Superior temporal gyrus (tissue), 1 donor: ENCODE data around the gene TGFB1I1.
"Not testable (repeated sequence)": the region's sequence is repeated elsewhere in the genome, so short reads cannot be mapped to it uniquely, and the experiment has no call there.

Experiments used
- DNase-seq: peaks from one replicate; pipeline ENCODE4 v3.0.0-alpha.2; 2016; ENCODE audit errors: extremely low spot score

The TGFB1I1 gene

DNA sequence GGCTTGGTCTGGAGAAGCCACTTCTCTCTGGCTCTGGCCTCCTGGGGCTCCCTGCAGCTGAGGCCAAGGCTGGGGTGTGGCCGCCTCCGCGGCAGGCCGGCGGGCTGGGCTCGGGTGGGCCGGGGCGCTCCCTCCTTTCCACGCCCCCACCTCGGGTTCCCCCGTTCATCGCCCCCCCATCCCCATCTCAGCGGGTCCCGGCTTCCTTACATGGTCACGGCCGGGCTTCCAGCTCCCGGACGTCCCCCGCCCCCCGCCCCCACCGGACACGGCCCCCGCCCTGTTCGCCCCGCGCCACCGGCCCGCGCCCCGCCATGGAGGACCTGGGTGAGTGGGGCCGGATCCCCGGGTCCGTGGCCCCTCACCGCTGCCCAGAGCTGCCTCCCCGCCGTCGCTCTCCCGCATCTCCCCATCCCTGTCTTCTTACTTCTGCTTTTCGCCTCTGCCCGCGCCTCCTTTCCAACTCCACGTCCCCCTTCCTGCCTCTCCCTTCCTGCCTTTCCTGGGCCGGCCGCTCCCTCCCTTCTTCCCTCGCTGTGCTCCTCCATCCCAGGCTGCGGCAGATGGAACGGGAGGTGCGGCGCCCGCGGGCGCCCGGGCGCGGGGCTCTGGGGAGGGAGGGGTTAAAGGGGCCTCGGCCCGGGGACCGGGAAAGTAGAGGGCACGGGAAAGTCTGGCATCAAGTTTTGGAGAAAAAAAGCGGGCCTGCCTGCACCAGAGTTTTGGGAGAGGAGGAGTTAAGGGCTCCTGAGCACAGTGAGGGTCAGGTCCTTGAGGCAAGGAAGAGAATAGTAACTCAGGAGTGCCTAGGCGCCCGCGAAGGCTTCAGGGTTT lies at the start of gene TGFB1I1:
Gene TGFB1I1 (plus strand): TSS at position 278 of the 834 bp plus-strand sequence. CDS start 37 bp downstream, at position 315.
- DNase-seq: no peak

DNA sequence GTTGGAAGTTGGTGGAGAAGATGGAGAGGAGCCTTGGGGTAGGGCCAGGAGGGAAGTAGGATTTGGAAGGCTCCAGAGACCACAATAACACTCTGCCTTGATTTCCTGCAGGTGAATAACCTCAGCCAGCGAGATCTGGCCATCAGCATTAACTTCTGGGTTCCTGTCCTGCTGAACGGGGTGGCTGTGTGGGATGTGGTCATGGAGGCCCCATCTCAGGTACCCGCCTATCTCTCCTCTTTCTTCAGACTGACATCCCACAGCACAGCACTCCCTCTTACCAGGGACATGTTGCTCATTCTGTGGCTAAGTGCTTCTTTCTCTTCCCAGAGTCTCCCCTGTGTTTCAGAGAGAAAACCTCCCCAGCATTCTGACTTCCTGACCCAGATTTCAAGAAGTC lies 48.7 kb upstream of the TGFB1I1 start:
- DNase-seq: no peak

DNA sequence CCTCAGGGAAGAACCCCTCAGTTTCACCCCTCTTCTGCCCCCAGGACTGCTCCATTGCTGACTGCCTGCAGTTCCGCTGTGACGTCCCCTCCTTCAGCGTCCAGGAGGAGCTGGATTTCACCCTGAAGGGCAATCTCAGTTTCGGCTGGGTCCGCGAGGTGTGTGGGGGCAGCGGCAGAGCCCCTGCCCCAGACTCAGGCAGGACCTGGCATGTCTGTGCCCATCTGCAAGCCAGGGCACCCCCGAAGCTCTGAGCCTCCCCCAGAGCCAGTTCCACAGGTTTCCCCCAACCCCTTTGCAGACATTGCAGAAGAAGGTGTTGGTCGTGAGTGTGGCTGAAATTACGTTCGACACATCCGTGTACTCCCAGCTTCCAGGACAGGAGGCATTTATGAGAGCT lies 48.2 kb upstream of the TGFB1I1 start:
- DNase-seq: no peak

DNA sequence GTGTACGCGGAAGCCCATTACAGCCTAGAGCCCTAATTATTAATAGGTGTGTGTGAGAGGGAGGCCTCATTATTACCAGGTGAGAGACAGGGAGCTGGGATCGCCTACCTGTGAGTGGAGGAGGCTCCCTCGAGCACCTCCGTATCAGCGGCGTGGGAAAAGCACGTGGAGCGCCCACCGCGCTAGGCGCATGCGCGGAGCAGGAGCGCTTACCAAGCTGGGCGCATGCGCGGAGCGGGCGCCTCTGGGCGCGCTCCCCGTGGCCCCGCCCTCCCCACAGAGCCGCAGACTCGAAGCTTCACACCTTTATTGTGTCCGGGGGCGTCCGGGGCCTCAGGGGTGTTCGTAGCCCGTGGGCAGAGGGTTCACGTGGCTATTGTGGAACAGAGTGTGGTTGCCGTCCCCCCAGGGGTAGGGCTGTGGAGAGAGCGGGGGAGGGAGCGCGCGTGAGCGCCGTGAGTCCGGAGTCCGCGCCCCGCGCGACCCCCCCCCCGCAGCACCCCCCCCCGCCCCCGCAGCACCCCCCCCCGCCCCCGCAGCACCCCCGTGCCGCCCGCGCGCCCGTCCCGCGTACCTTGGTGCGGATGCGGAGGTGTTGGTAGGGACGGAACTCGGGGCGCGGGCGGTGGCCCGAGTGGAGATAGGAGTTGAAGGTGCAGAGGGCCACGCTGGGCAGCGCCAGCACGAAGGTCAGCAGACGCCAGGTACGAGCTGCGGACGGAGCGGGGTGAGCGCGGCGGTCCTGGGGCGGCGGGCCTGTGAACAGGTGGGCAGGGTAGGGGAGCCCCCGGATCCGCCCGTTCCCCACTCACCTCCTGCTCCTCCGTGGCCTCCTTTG lies 44.3 kb upstream of the TGFB1I1 start:
- peak; percentile 53 for DNase-seq

DNA sequence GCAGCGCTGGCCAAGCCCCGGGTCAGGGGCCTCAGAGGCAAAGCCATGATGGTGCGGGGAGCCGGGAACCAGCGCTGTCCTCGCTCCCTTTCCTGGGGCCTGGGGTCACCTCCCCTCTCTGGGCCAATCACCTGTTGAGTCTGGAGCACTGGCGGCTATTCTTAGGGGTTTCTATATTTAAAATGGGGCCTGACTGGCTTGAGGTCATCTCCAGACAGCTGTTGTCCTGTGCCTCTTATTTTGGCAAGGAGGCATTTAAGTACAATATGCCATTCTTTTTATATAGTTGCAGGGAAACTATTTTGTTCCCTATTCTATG lies 43.7 kb upstream of the TGFB1I1 start, which contains the start of gene COX6A2:
Gene COX6A2 (minus strand): TSS at position 82 of the 319 bp plus-strand sequence. CDS start 35 bp downstream, at position 47.
- no peak for DNase-seq

DNA sequence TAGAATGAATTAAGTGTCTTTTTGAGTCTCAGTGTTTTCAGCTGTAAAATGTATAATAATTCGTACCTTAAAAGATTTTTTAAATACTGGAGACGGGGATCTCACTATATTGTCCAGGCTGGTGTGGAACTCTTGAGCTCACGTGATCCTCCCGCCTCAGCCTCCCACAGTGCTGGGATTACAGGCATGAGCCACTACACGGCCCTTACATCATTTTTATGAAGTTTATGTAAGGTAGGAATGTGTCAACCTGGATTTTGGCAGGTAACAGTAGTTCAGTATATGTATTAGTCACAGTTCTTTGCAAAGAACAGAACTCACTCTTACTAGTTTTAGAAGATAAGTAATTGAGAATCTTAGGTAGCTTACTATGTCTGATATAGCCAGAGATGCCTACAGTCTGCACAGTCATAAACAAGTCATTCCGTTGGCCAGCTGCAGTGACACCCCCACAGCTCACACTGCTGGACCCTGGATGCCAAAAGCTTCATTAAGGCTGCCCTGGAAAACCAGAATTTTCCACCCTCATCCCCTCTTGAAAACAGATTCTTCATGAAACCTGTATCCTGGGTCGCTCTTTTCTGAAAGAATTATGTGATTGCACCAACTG lies 43.2 kb upstream of the TGFB1I1 start:
- DNase-seq: no peak

DNA sequence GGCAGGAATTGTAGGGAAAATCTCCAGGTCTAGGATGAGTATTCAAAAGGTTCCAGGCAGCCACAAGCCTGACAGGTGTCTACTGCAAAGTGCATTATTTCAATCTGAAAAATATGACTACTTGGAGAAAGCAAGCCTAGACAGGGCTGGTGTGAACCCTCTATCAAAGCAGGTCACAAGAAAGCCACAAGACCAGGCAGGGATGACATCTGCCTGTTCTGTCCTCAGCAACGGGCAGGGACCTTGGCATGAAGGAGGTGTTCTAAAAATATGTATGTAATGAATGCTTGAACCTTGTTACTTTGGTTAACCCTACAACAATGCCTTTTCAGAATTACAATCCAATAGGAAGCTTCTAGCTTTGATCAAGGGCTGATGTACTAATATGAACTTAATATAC lies 42.6 kb upstream of the TGFB1I1 start:
- DNase-seq: no peak

DNA sequence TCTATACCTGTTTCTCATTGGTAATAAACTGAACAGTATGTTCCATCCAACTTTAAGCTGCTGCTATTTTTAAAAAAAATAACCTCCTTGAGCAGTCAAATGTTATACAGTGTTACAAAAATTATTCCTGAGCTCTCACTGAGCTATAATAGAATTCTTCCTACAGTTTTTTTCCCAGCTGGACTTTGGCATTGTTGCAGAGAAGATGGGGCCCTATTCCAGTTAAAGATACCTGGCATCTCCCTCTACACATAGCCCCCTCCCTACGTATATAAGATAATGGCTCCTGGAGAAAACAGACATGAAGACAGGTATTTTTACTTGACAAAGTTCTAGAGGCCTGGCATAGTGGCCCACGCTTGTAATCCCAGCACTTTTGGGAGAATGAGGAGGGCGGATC lies 42.2 kb upstream of the TGFB1I1 start:
- no peak for DNase-seq

DNA sequence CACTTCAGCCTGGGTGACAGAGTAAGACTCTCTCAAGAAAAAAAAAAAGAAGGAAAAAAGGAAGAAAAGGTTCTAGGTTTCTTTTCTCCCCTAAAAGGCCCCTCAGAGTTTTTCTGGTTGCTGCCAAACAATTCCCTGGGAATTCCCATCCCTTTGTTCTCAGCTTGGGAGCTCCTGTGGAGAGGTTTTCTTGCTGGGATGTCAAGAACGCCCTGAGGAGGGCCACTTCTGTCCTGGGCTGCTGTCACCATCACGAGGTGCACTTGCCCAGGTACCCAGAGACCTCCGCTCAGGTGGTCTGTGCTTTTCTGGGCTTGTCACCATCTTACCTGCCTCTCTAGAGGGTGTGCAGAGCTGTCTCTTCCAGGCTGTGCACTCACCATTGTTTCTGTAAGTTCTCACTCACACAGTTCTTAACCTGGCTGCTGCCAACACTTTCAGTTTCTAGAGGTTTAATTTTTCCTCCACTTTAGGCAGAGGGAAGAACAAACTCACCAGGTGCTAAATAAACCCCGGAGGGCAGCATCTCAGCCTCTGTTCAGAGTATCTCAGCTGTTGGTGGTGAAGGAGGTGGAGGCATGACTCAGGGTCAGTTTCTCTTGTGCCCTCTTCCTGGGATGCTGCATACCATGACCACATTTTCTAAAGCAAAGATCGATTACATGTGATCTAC lies 41.4 kb upstream of the TGFB1I1 start:
- DNase-seq: no peak

DNA sequence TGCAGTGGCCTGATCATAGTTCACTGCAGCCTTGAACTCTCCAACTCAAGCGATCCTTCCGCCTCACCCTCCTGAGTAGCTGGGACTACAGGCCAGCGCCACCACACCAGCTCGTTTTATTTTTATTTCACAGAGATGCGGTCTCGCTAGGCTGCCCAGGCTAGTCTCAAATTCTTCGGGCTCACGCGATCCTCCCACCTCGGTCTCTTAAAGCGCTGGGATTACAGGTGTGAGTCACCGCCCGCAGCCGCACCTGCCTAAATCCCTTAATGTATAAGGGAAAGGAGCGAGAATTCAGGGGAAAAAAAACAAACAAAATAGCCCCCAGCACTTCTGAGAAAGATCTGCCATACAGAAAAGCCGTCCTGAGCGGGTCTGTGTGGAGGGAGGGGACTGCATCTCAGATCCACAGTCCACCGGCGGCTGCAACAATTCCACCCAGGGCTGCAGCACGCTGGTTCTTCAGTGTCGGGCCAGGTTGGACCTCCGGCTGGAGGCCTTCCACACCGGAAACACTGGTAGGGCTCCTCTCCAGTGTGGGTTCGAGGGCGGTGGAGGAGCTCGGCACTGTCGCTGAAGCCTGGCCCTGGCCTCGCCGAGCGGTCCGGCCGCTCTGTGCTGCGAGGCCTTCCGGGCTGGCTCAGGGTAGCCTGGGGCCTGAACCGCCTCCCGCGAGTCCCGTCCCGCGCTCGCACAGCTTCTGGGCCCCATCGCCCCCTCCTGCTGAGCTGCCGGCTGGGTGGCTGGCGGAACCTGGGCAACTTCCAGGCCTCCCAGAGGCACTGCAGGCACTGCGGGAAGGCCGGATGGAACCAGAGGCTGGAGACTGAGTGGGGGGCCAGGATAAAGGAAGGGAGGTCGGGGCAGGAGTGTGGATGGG lies 36.4 kb upstream of the TGFB1I1 start:
- DNase-seq: no peak

DNA sequence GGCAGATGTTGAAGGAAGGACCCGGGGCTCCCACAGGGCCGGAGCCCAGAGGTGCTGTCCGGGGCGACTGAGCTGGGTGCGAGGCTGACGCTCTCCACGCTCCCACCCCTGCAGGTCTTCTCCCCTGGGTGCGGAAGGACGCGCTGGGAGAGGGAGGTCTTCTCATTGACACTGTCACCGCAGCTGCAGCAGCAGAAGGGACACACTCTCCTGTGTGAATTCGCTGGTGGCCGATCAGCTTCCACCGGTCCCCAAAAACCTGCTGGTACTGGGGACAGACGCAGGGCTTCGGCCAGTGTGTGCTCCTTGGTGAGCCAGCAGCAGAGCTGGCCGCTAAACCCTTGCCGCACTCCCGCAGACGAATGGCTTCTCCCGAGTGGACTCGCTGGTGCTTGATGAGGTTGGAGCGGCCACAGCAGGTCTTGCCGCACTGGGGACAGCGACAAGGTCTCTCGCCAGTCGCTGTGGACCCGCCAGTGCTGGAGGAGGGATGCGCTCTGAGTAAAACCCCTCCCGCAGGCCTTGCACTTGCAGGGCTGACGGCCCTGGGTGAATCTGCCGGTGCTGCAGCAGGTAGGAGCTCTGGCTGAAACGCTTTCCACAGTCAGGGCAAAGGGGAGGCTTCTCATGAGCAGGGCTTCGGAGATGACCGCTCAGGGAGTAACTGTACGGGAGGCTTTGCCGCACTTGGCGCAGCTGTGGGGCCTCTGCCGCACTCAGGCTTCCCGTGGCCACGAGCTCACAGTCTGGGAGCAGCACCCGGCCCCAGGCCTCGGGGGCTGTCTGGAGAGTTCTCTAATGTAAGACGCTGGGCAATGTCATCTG lies 35.5 kb upstream of the TGFB1I1 start:
- no peak for DNase-seq

DNA sequence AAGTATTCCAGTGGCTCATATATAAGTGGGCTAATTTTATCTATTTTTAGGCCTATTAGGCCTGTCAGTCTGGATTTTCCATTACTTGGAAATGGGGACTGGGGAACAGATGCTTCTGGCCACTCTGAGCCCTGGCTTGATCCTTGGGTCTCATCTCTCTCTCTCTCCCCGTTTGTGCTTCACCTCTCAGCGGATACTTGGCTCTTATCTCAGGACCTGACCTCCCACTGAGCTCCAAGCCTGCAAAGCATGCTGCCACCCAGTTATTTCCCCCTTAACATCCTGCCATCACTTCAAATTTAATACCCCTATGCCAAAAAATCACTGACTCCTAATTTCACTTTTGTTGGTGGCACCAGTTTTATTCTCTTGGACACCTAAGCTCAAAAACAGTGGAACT lies 33.5 kb upstream of the TGFB1I1 start:
- DNase-seq: no peak

DNA sequence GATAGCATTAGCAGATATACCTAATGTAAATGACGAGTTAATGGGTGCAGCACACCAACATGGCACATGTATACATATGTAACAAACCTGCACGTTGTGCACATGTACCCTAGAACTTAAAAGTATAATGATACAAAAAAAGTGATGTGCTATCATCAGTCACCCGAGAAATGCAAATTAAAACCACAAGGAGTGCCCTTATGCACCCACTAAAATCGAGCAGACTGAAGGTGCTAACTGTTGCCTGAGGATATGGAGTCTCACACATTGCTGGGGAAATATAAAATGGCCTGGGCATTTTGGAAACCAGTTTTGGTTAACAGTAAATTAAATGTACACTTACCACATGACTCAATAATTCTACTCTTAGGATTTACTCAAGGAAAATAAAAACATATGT lies 32.9 kb upstream of the TGFB1I1 start:
- not testable (repeated sequence) for DNase-seq

DNA sequence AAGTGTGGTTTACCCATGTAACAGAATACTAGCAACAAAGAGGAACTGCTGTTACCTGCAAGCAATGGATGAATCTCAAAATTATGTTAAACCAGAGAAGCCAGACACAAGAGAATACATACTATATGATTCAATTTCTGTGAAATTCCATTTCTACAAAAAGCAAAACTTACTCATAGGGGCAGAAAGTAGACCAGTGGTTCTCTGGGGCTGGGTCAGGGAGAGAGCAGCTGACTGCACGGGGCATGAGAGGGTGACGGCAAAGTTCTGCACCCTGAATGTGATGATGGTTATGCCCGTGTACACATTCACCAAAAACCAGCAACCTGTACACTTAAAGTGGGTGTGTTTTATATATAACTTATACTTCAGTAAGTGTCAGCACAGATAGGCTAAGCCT lies 32.4 kb upstream of the TGFB1I1 start:
- DNase-seq: no peak

DNA sequence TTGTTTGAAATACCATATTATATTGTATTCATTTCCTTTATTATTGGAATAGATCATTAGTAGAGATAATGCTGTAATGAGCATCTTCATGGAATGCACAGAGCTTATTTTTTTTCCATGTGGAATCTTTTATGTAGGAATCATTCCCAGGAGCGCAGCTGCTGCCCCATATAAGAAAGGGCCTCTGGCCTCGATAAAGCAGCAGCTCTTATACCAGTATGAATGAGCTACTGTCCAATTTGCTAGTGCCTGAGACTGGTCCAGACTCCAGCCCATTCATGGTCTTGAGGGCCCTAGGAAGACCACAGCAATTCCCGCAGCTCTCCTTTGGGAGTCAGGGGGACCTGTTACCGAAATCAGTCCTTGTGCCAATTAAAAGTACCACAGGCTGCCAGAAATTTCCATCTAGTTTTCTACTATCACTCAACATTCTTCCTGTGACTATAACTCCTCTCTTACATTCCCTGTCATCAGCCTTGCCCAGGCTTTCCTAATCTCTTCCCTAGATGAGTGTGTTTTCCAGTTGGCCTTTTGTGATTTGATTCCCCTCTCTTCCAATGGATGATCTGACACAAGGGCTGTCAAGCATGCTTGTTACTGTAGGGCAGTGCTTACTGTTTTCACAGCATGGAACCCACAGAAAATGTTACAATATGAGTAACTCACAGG lies 31.3 kb upstream of the TGFB1I1 start:
- peak; percentile 46 for DNase-seq

DNA sequence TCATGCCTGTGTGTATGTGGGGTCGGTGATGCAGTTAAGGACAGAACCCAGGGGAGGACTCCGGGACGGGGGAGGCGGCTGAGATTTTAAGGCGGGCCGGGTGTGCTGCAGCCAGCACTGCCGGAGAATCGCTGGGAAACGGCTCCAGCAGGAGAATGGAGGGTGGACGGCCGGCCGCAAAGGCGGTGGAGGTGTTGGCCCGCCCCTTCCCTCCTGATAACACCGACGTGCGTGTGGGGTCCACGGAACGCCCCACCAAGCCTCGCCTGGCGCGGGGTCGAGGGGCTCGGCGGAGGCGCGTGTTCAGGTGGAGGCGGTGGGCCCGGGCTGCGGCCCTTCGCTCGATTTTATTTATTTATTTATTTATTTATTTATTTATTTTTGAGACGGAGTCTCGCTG lies 30.0 kb upstream of the TGFB1I1 start:
- no peak for DNase-seq

DNA sequence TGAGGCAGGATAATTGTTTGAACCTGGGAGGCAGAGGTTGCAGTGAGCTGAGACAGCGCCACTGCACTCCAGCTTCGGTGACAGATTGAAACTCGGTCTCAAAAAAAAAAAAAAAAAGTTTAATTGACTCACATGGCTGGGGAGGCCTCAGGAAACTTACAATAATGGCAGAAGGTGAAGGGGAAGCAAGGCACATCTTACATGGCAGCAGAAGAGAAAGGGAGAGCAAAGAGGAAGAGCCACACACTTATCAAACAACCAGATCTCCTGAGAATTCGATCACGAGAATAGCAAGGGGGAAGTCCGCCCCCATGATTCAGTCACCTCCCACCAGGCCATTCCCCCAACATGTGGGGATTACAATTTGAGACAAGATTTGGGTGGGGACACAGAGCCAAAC lies 26.0 kb upstream of the TGFB1I1 start:
- not testable (repeated sequence) for DNase-seq

DNA sequence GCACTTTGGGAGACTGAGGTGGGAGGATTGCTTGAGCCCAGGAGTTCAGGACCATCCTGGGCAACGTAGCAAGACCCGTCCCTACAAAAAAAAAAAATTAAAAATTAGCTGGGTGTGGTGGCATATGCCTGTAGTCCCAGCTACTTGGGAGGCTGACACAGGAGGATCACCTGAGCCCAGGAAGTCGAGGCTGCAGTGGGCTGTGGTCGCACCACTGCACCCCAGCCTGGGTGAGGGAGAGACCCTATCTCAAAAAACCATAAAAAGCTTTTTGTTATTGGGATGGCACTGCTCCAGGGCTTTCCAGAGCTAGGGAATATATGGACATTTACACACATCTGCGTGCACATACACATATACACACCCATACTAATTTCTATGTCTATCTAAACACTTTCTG lies 20.8 kb upstream of the TGFB1I1 start:
- no peak for DNase-seq

DNA sequence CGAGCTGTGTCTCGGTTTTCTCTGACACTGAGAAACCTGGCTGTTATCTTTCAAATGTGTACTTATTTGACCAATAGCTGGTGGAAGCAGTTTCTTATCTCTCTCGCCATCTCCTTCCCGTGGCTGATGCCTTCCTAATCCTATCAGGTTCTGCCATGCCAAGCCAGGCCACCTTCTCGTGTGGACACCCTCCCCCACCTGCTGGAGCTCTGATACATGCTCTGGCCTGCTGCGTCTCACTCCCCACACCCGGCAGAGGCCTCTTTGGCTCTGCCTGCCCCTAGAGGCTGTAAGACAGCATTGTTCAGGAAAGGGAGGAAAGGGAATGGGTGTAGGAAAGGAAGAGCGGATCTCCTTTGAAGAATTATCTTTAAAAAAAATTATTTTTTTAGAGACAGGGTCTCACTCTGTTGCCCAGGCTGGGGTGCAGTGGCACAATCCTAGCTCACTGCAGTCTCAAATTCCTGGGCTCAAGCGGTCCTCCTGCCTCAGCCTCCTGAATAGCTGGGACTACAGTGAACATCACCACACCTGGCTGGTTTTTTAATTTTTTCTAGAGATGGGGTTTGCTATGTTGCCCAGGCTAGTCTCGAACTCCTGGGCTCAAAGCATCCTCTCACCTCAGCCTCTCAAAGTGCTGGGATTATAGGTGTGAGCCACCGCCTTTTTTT lies 20.1 kb upstream of the TGFB1I1 start:
- DNase-seq: peak; percentile 43
